ENCODE data around the gene RHOJ. TPM values are rescaled to one million over a fixed set of nuclear protein-coding genes. Genes with fewer than 3 reads are reported as not detected.

RHOJ gene
- total and polyA plus RNA-seq, 9 of the 15 experiments (the other 6 are each of a cell fraction or from before 2014, with no cell fraction given), result not detected

- no peaks in the 10 kb centered on the region for H3K27me3 ChIP-seq (ENCODE audit: control insufficient read depth in 2 of 2, insufficient read depth in 2 of 2, low read length in 2 of 2)
- in situ Hi-C loops (cut with MboI) (no loop called here), intact Hi-C loops (cut with micrococcal nuclease) (no loop called here)
- H3K79me2 ChIP-seq (ENCODE audit: control insufficient read depth, insufficient read depth, low read length), result no peaks in the 10 kb centered on the region
- no peak overlapping the region for H3K4me2 ChIP-seq (ENCODE audit: insufficient read depth, low read length)
- H3K4me1 ChIP-seq (replicated peaks in 1 of 2; ENCODE audit: control insufficient read depth in 2 of 2, insufficient read depth in 2 of 2, low read length in 2 of 2), result no peaks in the 10 kb centered on the region
- H3K36me3 ChIP-seq (ENCODE audit: control insufficient read depth, insufficient read depth, low read length), result no peaks in the 10 kb centered on the region
- ATAC-seq, result no peak
- WGBS (ENCODE audit: insufficient coverage, low coverage, missing lambda C conversion rate), result 0% methylated on average over 1 of the region's 1 CpG
- no peaks in the 10 kb centered on the region for H3K9me1 ChIP-seq (ENCODE audit: control insufficient read depth, insufficient read depth, low read length)
- H3K27ac ChIP-seq (ENCODE audit: extremely low read depth, low read depth, low read length), result no peak overlapping the region
- H3K9me3 ChIP-seq (replicated peaks; ENCODE audit: control insufficient read depth, insufficient read depth, low read depth, low read length), result no peaks in the 10 kb centered on the region
- no peak for DNase-seq (ENCODE audit: extremely low read depth in 1 of 4, low spot score in 3 of 4)
- no peak for FAIRE-seq
- no peak overlapping the region for H2AFZ ChIP-seq (ENCODE audit: low read depth, low read length)
- TF ChIP-seq ZNF780A (CRISPR knock-in tag; IDR thresholded peaks at IDR 0.05), result no peak
- TF ChIP-seq POLR2A (conservative IDR thresholded peaks at IDR 0.05), result no peak
- ChIA-PET POLR2A (no interaction called here), CTCF (ENCODE audit: low intra/inter-chr PET ratio) (no interaction called here)
- H3K9ac ChIP-seq (ENCODE audit: insufficient read depth in 1 of 2, low read depth in 2 of 2, low read length in 2 of 2), result no peak overlapping the region
- no TSS peak for BruUV-seq (replicated peaks)
- H3K4me3 ChIP-seq, result no peak overlapping the region
- H4K20me1 ChIP-seq (replicated peaks; ENCODE audit: control insufficient read depth, insufficient read depth, low read length), result no peaks in the 10 kb centered on the region
Observed at GRCh38 chr14:63210812-63211211, 6.6 kb downstream of the RHOJ start.

GRCh38 chr14:63212209-63212608 lies 8.0 kb downstream of the RHOJ start:
- no TSS peak for BruUV-seq (replicated peaks)
- Histone ChIP-seq H3K36me3 (ENCODE audit: control insufficient read depth, insufficient read depth, low read length) (no peaks in the 10 kb centered on the region), H3K9me3 (replicated peaks; ENCODE audit: control insufficient read depth, insufficient read depth, low read depth, low read length) (no peaks in the 10 kb centered on the region), H3K79me2 (ENCODE audit: control insufficient read depth, insufficient read depth, low read length) (no peaks in the 10 kb centered on the region), H3K4me1 (replicated peaks in 1 of 2; ENCODE audit: control insufficient read depth in 2 of 2, insufficient read depth in 2 of 2, low read length in 2 of 2) (no peaks in the 10 kb centered on the region), H2AFZ (ENCODE audit: low read depth, low read length) (no peak overlapping the region), H3K4me3 (no peak overlapping the region), H3K9ac (ENCODE audit: insufficient read depth in 1 of 2, low read depth in 2 of 2, low read length in 2 of 2) (no peak overlapping the region), H3K4me2 (ENCODE audit: insufficient read depth, low read length) (no peak overlapping the region), H3K9me1 (ENCODE audit: control insufficient read depth, insufficient read depth, low read length) (no peaks in the 10 kb centered on the region), H4K20me1 (replicated peaks; ENCODE audit: control insufficient read depth, insufficient read depth, low read length) (no peaks in the 10 kb centered on the region), H3K27ac (ENCODE audit: extremely low read depth, low read depth, low read length) (no peak overlapping the region), H3K27me3 (ENCODE audit: control insufficient read depth in 2 of 2, insufficient read depth in 2 of 2, low read length in 2 of 2) (no peaks in the 10 kb centered on the region)
- ChIA-PET POLR2A (no interaction called here), CTCF (ENCODE audit: low intra/inter-chr PET ratio) (no interaction called here)
- intact Hi-C loops (cut with micrococcal nuclease), result no loop called here
- in situ Hi-C loops (cut with MboI), result no loop called here
- ATAC-seq (no peak), DNase-seq (ENCODE audit: extremely low read depth in 1 of 4, low spot score in 3 of 4) (peak in 1 of 4 experiments; percentile 4), FAIRE-seq (no peak)
- TF ChIP-seq ZNF3 (CRISPR knock-in tag; IDR thresholded peaks at IDR 0.05) (no peak), GTF3C2 (IDR thresholded peaks at IDR 0.05; ENCODE audit: borderline replicate concordance, extremely low read depth, insufficient read length) (no peak), PYGO2 (tag; IDR thresholded peaks at IDR 0.05) (no peak), SMC3 (conservative IDR thresholded peaks at IDR 0.05; ENCODE audit: insufficient read depth, low read depth, low read length) (no peak), NR4A1 (CRISPR knock-in tag; IDR thresholded peaks at IDR 0.05) (no peak), NR4A1 (tag; IDR thresholded peaks at IDR 0.05) (no peak)
- WGBS (ENCODE audit: insufficient coverage, low coverage, missing lambda C conversion rate), result 0% methylated on average over 2 of the region's 2 CpGs
